Esophagus muscularis mucosa (tissue), 3 donors: ENCODE results near the gene NPTX1.

ENCODE experiments used
- CTCF ChIP-seq, 3 experiments: fragments of 200-600 bp in 2 of 3; fragments of 450-650 bp in 1 of 3; sonication (generic) in 2 of 3; IDR thresholded peaks; one replicate each; pipeline ENCODE4 v1.5.1; 2017 to 2019; ENCODE audit warnings: antibody characterized with exemption in 3 of 3, mild to moderate bottlenecking in 2 of 3, moderate library complexity in 1 of 3
- POLR2AphosphoS5 ChIP-seq, 2 donors: sonication (generic); formaldehyde crosslinking; IDR thresholded peaks; one replicate each; pipeline ENCODE4 v1.6.1; 2017; ENCODE audit warnings: antibody characterized with exemption in 2 of 2

GRCh38 chr17:80519091-80519781 lies 42.8 kb upstream of the NPTX1 start:
- TF ChIP-seq POLR2AphosphoS5 (IDR thresholded peaks at IDR 0.05) = no peak
- TF ChIP-seq CTCF (IDR thresholded peaks at IDR 0.05) = no peak
